ENCODE measurements around the gene S1PR3. TPM values are rescaled to one million over a fixed set of nuclear protein-coding genes. Genes with fewer than 3 reads are reported as not detected.

S1PR3 gene
- polyA plus RNA-seq, 2 of the 4 experiments (the other 2 are of a cell fraction) = 26.4 to 33.7 TPM

- ChIA-PET POLR2A (no interaction called here), CTCF (interaction anchor here (1.0 to 1.6 kb wide), 3 partner anchors 399 to 402 kb away, joined by 3 to 5 read pairs (median 3); no protein-coding TSS in a partner anchor)
- FAIRE-seq = no peak
- no peak for DNase-seq (ENCODE audit: low read depth in 1 of 2, low spot score in 1 of 2)
- Histone ChIP-seq H3K4me3 (no peak overlapping the region), H3K4me2 (no peak overlapping the region), H3K9me3 (no peaks in the 10 kb centered on the region), H3K4me1 (peaks cover 44% of the 10 kb centered on the region), H3K27ac (no peak overlapping the region)
- no peak for ATAC-seq
- no peak for TF ChIP-seq MAZ (IDR thresholded peaks at IDR 0.05; ENCODE audit: borderline replicate concordance, low read depth, low read length)
- TF ChIP-seq RFX5 (IDR thresholded peaks at IDR 0.05) = no peak
- no peak for TF ChIP-seq FOSL2 (IDR thresholded peaks at IDR 0.05)
- TF ChIP-seq FOSL2 (CRISPR knock-in tag; IDR thresholded peaks at IDR 0.05) = no peak
- TF ChIP-seq ZNF302 (CRISPR knock-in tag; IDR thresholded peaks at IDR 0.05) = no peak
- TF ChIP-seq NR3C1 (IDR thresholded peaks at IDR 0.05) = no peak
- TF ChIP-seq SMC3 (IDR thresholded peaks at IDR 0.05) = no peak
- TF ChIP-seq KDM5A (IDR thresholded peaks at IDR 0.05) = no peak
- no peak for TF ChIP-seq ZSCAN20 (CRISPR knock-in tag; IDR thresholded peaks at IDR 0.05)
- no peak for TF ChIP-seq REST (IDR thresholded peaks at IDR 0.05)
- WGBS (ENCODE audit: missing lambda C conversion rate) = 96% methylated on average over 6 of the region's 6 CpGs
Measured at GRCh38 chr9:88995200-88995577, 3.9 kb downstream of the S1PR3 start.

- FAIRE-seq = no peak
- Histone ChIP-seq H3K9me3 (no peaks in the 10 kb centered on the region), H3K27ac (no peak overlapping the region), H3K4me3 (no peak overlapping the region), H3K4me1 (peaks cover 48% of the 10 kb centered on the region), H3K4me2 (no peak overlapping the region)
- ChIA-PET POLR2A (no interaction called here), CTCF (interaction anchor here (1.0 to 1.6 kb wide), 2 partner anchors 399 to 402 kb away, joined by 3 to 5 read pairs; no protein-coding TSS in a partner anchor)
- WGBS (ENCODE audit: missing lambda C conversion rate) = 90% methylated on average over 6 of the region's 6 CpGs
- TF ChIP-seq EHMT2 (IDR thresholded peaks at IDR 0.05; ENCODE audit: low read depth) = no peak
- TF ChIP-seq BCL3 (IDR thresholded peaks at IDR 0.05) = no peak
- no peak for TF ChIP-seq SREBF2 (IDR thresholded peaks at IDR 0.05)
- no peak for TF ChIP-seq BHLHE40 (IDR thresholded peaks at IDR 0.05; ENCODE audit: low read depth, low read length)
- TF ChIP-seq HES2 (IDR thresholded peaks at IDR 0.05) = no peak
- no peak for TF ChIP-seq NPAS2 (CRISPR knock-in tag; IDR thresholded peaks at IDR 0.05; ENCODE audit: borderline replicate concordance)
- TF ChIP-seq CBX8 (IDR thresholded peaks at IDR 0.05) = no peak
- no peak for TF ChIP-seq NR3C1 (IDR thresholded peaks at IDR 0.05)
- no peak for TF ChIP-seq PHF8 (IDR thresholded peaks at IDR 0.05; ENCODE audit: borderline replicate concordance, low read depth)
- TF ChIP-seq HOXB13 (CRISPR knock-in tag; IDR thresholded peaks at IDR 0.05; ENCODE audit: low read depth) = no peak
- no peak for TF ChIP-seq RCOR1 (IDR thresholded peaks at IDR 0.05; ENCODE audit: low read depth, low read length)
- TF ChIP-seq ZFP36 (IDR thresholded peaks at IDR 0.05; ENCODE audit: borderline replicate concordance, partially characterized antibody) = no peak
- TF ChIP-seq CEBPB (IDR thresholded peaks at IDR 0.05) = no peak
- TF ChIP-seq USF2 (IDR thresholded peaks at IDR 0.05) = no peak
- no peak for TF ChIP-seq JUN (IDR thresholded peaks at IDR 0.05)
- no peak for ATAC-seq
- no peak for DNase-seq (ENCODE audit: low read depth in 1 of 2, low spot score in 1 of 2)
Measured at GRCh38 chr9:88995627-88996026, 4.4 kb downstream of the S1PR3 start.

Measured in A549 (cell line).